ENCODE data around the gene MMP21.

Gene MMP21

DNA sequence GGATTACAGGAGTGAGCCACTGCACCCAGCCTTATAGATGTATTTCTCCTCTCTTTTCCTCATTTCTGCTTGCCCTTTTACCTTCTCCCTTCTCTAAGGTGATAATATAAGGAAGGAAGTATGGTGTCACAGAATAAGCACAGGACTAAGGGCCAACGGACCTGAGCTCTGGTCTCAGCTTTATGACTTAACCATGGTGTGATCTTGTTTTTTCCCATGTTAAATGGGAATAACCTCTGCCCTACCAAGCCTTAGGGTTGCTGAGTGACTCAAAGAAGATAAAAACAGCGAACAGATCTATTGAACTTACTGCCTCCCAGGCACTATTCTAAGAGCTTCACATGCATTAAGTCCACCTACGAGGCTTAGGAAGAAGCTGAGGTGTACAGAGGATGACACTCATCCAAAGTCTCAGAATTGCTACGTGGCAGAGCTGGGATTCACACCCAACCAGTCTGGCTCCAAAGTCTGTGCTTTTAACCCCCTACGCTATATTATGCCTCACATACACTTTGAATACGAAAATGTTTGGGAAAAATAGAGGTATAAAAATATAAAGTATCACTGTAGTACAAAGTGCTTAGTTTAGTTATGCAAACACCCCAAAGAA lies 41.8 kb upstream of the MMP21 start:
- TF ChIP-seq, protein P1, sequence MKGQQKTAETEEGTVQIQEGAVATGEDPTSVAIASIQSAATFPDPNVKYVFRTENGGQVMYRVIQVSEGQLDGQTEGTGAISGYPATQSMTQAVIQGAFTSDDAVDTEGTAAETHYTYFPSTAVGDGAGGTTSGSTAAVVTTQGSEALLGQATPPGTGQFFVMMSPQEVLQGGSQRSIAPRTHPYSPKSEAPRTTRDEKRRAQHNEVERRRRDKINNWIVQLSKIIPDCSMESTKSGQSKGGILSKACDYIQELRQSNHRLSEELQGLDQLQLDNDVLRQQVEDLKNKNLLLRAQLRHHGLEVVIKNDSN (IDR thresholded peaks at IDR 0.05), result no peak
- TF ChIP-seq TEAD4 (IDR thresholded peaks at IDR 0.05), result no peak

DNA sequence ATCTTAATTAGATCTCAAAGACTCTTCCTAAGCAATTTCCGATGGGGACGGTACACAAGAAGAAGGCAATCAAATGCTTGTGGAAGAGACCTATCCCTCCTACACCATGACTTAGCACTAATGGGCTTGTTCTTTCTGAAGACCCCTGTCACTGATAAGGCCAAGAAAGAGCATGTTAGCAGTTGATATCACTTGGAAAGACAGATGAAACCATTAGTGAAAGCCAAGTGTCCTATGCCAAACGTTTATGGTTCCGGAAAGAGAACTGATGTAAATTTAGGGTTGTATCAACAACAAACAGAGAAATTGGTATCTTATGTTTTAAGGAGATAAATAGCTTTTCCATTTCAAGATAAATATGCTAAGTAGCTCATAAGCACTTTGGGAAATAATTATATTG lies 40.9 kb upstream of the MMP21 start:
- no peak for TF ChIP-seq EP300 (IDR thresholded peaks at IDR 0.05; ENCODE audit: borderline replicate concordance)
- no peak for TF ChIP-seq TEAD4 (IDR thresholded peaks at IDR 0.05)
- TF ChIP-seq CEBPB (IDR thresholded peaks at IDR 0.05), result no peak
- no peak for TF ChIP-seq NFIC (IDR thresholded peaks at IDR 0.05)
- no peak for TF ChIP-seq TCF12 (IDR thresholded peaks at IDR 0.05; ENCODE audit: low read depth)
- no peak for TF ChIP-seq FOXM1 (IDR thresholded peaks at IDR 0.05; ENCODE audit: borderline replicate concordance, low read depth)
- TF ChIP-seq, protein P2, sequence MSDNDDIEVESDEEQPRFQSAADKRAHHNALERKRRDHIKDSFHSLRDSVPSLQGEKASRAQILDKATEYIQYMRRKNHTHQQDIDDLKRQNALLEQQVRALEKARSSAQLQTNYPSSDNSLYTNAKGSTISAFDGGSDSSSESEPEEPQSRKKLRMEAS (IDR thresholded peaks at IDR 0.05), result no peak
- TF ChIP-seq RAD21 (IDR thresholded peaks at IDR 0.05; ENCODE audit: low read depth), result no peak
- TF ChIP-seq EGR1 (IDR thresholded peaks at IDR 0.05), result no peak
- TF ChIP-seq, protein P1 (IDR thresholded peaks at IDR 0.05), result no peak
- TF ChIP-seq CREB1 (IDR thresholded peaks at IDR 0.05; ENCODE audit: low read depth), result no peak
- TF ChIP-seq YY1 (IDR thresholded peaks at IDR 0.05; ENCODE audit: low read depth), result no peak

DNA sequence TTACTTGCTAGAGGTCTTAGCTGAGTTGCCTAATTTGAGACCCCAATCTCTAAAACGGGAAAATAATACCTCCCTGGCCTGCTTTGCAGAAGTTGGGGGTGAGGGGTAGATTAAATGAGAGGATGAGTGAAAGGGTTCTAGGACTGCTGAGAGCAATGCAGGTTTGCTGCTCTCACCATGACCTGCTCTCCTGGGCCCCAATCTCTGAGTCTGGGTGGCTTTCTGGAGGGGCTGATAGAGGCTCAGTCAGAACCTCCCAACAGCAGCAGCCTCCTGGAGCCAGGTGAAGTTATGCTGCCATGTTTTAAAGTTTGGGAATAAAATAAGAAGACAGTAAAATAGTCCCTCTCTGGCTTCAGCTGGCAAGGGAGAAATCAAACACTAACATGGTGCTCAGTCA lies 40.1 kb upstream of the MMP21 start:
- TF ChIP-seq EGR1 (IDR thresholded peaks at IDR 0.05) (no peak), EP300 (IDR thresholded peaks at IDR 0.05; ENCODE audit: borderline replicate concordance) (no peak)
- TF ChIP-seq, protein P1 (IDR thresholded peaks at IDR 0.05), result no peak

DNA sequence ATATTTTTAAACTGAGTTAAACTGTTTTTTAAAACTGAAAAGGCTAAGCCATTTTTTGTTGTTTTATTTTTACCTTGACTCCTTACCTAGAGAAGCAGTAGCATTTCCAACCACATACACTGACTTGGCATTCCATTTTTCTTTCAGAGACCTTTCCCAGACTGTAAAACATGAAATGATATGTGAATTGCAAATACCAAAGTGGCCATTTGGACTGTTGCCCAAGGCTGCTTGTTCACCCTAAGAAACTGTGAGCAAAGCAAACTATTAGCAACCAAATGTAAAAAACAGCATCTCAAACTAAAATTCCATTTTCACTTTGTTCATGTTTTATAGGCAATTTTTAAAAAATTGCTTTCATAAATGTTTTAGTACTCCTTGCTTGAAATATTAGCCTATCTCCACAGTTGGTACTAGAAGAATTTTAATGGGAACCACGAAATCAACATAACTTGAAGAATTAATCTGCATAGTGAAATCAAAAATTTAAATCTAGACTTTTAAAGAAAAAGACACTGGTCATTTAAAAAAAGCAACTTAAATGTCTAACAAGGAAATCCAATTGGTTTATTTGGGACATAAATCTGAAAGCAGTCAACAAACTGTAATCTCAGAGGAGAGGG lies 36.6 kb upstream of the MMP21 start:
- TF ChIP-seq TEAD4 (IDR thresholded peaks at IDR 0.05), result no peak
- TF ChIP-seq, protein P1 (IDR thresholded peaks at IDR 0.05), result no peak
- no peak for TF ChIP-seq RAD21 (IDR thresholded peaks at IDR 0.05; ENCODE audit: low read depth)
- TF ChIP-seq NFIC (IDR thresholded peaks at IDR 0.05), result no peak
- no peak for TF ChIP-seq ZBTB7A (IDR thresholded peaks at IDR 0.05; ENCODE audit: low read depth)
- TF ChIP-seq YY1 (IDR thresholded peaks at IDR 0.05; ENCODE audit: low read depth), result no peak
- no peak for TF ChIP-seq EGR1 (IDR thresholded peaks at IDR 0.05)
- TF ChIP-seq CEBPB (IDR thresholded peaks at IDR 0.05), result no peak
- no peak for TF ChIP-seq TAF1 (IDR thresholded peaks at IDR 0.05; ENCODE audit: low read depth)
- TF ChIP-seq, protein P2 (IDR thresholded peaks at IDR 0.05), result no peak
- no peak for TF ChIP-seq TCF12 (IDR thresholded peaks at IDR 0.05; ENCODE audit: low read depth)
- TF ChIP-seq, protein P3, sequence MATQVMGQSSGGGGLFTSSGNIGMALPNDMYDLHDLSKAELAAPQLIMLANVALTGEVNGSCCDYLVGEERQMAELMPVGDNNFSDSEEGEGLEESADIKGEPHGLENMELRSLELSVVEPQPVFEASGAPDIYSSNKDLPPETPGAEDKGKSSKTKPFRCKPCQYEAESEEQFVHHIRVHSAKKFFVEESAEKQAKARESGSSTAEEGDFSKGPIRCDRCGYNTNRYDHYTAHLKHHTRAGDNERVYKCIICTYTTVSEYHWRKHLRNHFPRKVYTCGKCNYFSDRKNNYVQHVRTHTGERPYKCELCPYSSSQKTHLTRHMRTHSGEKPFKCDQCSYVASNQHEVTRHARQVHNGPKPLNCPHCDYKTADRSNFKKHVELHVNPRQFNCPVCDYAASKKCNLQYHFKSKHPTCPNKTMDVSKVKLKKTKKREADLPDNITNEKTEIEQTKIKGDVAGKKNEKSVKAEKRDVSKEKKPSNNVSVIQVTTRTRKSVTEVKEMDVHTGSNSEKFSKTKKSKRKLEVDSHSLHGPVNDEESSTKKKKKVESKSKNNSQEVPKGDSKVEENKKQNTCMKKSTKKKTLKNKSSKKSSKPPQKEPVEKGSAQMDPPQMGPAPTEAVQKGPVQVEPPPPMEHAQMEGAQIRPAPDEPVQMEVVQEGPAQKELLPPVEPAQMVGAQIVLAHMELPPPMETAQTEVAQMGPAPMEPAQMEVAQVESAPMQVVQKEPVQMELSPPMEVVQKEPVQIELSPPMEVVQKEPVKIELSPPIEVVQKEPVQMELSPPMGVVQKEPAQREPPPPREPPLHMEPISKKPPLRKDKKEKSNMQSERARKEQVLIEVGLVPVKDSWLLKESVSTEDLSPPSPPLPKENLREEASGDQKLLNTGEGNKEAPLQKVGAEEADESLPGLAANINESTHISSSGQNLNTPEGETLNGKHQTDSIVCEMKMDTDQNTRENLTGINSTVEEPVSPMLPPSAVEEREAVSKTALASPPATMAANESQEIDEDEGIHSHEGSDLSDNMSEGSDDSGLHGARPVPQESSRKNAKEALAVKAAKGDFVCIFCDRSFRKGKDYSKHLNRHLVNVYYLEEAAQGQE (IDR thresholded peaks at IDR 0.05; ENCODE audit: low read depth), result no peak
- no peak for TF ChIP-seq FOXM1 (IDR thresholded peaks at IDR 0.05; ENCODE audit: borderline replicate concordance, low read depth)
- TF ChIP-seq EP300 (IDR thresholded peaks at IDR 0.05; ENCODE audit: borderline replicate concordance), result no peak
- TF ChIP-seq CREB1 (IDR thresholded peaks at IDR 0.05; ENCODE audit: low read depth), result no peak

DNA sequence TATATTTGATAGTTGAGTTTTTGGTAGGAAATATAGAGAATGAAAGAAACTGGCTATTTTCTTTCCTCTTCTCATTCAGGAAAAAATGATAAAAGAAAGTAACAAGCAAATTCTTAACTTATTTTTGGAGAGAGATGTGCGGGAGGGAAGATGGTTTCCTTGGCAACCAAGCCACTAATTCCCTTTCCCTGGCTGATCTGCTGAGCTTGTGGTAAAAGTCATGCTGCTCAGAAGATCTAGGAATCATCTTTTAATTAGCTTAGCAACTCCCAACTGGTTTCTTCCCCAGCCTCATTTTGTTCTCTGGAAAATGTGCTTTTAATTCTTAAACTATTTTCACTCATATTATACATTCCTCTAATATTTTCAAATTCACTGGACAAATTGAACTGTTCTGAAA lies 35.6 kb upstream of the MMP21 start:
- TF ChIP-seq ZBTB7A (IDR thresholded peaks at IDR 0.05; ENCODE audit: low read depth) (no peak), TAF1 (IDR thresholded peaks at IDR 0.05; ENCODE audit: low read depth) (no peak)

DNA sequence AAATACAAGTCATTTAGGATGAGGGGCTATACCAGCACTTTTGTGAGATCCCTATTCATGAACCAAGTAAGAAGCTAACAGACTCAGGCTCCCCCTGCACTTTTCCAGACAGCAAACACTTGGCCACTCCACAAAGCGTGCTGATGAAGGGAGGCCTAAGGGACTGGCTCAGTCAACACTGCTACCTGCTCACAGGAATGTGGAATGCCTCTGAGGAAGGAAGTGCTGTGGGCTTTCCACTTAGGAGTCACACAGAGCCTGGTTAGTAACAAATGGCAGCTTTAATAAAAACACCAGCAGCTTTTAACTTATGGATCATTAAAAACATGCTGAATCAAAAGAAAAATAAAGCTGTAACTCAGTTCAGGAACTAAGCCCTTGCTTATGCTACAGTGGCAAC lies 32.4 kb upstream of the MMP21 start:
- TF ChIP-seq, protein P3 (IDR thresholded peaks at IDR 0.05; ENCODE audit: low read depth), result no peak
- TF ChIP-seq NFIC (IDR thresholded peaks at IDR 0.05) (no peak), FOXM1 (IDR thresholded peaks at IDR 0.05; ENCODE audit: borderline replicate concordance, low read depth) (no peak), TAF1 (IDR thresholded peaks at IDR 0.05; ENCODE audit: low read depth) (no peak), EGR1 (IDR thresholded peaks at IDR 0.05) (no peak), RAD21 (IDR thresholded peaks at IDR 0.05; ENCODE audit: low read depth) (no peak), CEBPB (IDR thresholded peaks at IDR 0.05) (no peak), CREB1 (IDR thresholded peaks at IDR 0.05; ENCODE audit: low read depth) (no peak), TCF12 (IDR thresholded peaks at IDR 0.05; ENCODE audit: low read depth) (no peak), YY1 (IDR thresholded peaks at IDR 0.05; ENCODE audit: low read depth) (no peak), ZBTB7A (IDR thresholded peaks at IDR 0.05; ENCODE audit: low read depth) (no peak), EP300 (IDR thresholded peaks at IDR 0.05; ENCODE audit: borderline replicate concordance) (no peak), TEAD4 (IDR thresholded peaks at IDR 0.05) (no peak)
- TF ChIP-seq, protein P2 (IDR thresholded peaks at IDR 0.05), result no peak
- TF ChIP-seq, protein P1 (IDR thresholded peaks at IDR 0.05), result no peak
